Thoracic aorta (tissue), 2 donors: ENCODE data around the gene BEAN1. TPM values are rescaled to one million over a fixed set of nuclear protein-coding genes. Genes with fewer than 3 reads are reported as not detected.

Experiments used
- ATAC-seq: fragments of 150-250 bp; one replicate; pipeline ENCODE4 v1.8.0; 2017; ENCODE audit warnings: low read depth; ENCODE audit not compliant: insufficient number of reproducible peaks, low FRiP score
- DNase-seq: peaks from one replicate; pipeline ENCODE4 v3.0.0-alpha.2; 2020; ENCODE audit warnings: low spot score
- H3K27ac ChIP-seq, 2 donors: fragments of 200-600 bp; sonication (generic); 1 replicate in 1 of 2; 2 replicates in 1 of 2; pipeline ENCODE4 v1.5.1; 2016; ENCODE audit warnings: mild to moderate bottlenecking in 2 of 2, moderate library complexity in 2 of 2
- H3K27me3 ChIP-seq: fragments of 200-600 bp; sonication (generic); replicated peaks from 2 replicates; pipeline ENCODE4 v1.6.0; 2016; ENCODE audit warnings: mild to moderate bottlenecking; ENCODE audit not compliant: insufficient read depth
- H3K36me3 ChIP-seq: fragments of 200-600 bp; sonication (generic); one replicate; pipeline ENCODE4 v1.5.1; 2016
- H3K4me1 ChIP-seq, 2 donors: fragments of 200-600 bp; sonication (generic); 1 replicate in 1 of 2; 2 replicates in 1 of 2; pipeline versions ENCODE4 v1.5.1 to v1.6.0; 2016; ENCODE audit warnings: low read depth in 2 of 2, mild to moderate bottlenecking in 1 of 2; ENCODE audit not compliant: control insufficient read depth in 1 of 2
- H3K4me3 ChIP-seq: fragments of 200-600 bp; sonication (generic); 2 replicates; pipeline ENCODE4 v1.5.1; 2016; ENCODE audit warnings: mild to moderate bottlenecking
- H3K9me3 ChIP-seq: fragments of 200-600 bp; sonication (generic); 2 replicates; pipeline ENCODE4 v1.5.1; 2016
- CTCF ChIP-seq: fragments of 200-600 bp; sonication (generic); IDR thresholded peaks from one replicate; pipeline ENCODE4 v1.5.1; 2019; ENCODE audit warnings: antibody characterized with exemption
- total RNA-seq, 2 donors: library from RNA; depleted of rRNA; stranded (reverse); fragments of >200 nt; gene quantifications; one replicate each; pipeline versions ENCODE4 v1.1.0 to v1.2.3, GENCODE V29; 2016

BEAN1 gene
- total RNA-seq, 2 donors from 2014 or later, result 0.28 TPM; not detected in 1

GRCh38 chr16:66440271-66440802 lies 13.2 kb downstream of the BEAN1 start:
- DNase-seq, result no peak
- no peaks in the 10 kb centered on the region for H3K4me1 ChIP-seq
- no peak overlapping the region for H3K4me3 ChIP-seq
- ATAC-seq, result no peak
- no peak overlapping the region for H3K27ac ChIP-seq
- no peak for TF ChIP-seq CTCF
- H3K27me3 ChIP-seq, result no peaks in the 10 kb centered on the region
- H3K9me3 ChIP-seq, result no peaks in the 10 kb centered on the region
- H3K36me3 ChIP-seq, result no peaks in the 10 kb centered on the region

- Histone ChIP-seq H3K9me3 (no peaks in the 10 kb centered on the region), H3K4me1 (no peaks in the 10 kb centered on the region), H3K36me3 (no peaks in the 10 kb centered on the region), H3K27ac (no peak overlapping the region), H3K4me3 (no peak overlapping the region), H3K27me3 (no peaks in the 10 kb centered on the region)
- DNase-seq (no peak), ATAC-seq (no peak)
- no peak for TF ChIP-seq CTCF
Observed at GRCh38 chr16:66440970-66441369, 13.9 kb downstream of the BEAN1 start.

GRCh38 chr16:66441586-66442375 lies 14.7 kb downstream of the BEAN1 start:
- no peak for ATAC-seq
- Histone ChIP-seq H3K27me3 (no peaks in the 10 kb centered on the region), H3K36me3 (no peaks in the 10 kb centered on the region), H3K27ac (no peak overlapping the region), H3K4me1 (no peaks in the 10 kb centered on the region), H3K9me3 (no peaks in the 10 kb centered on the region), H3K4me3 (no peak overlapping the region)
- no peak for TF ChIP-seq CTCF
- no peak for DNase-seq

- no peaks in the 10 kb centered on the region for H3K4me1 ChIP-seq
- no peak overlapping the region for H3K4me3 ChIP-seq
- no peaks in the 10 kb centered on the region for H3K9me3 ChIP-seq
- H3K36me3 ChIP-seq, result no peaks in the 10 kb centered on the region
- TF ChIP-seq CTCF, result no peak
- H3K27ac ChIP-seq, result no peak overlapping the region
- ATAC-seq (no peak), DNase-seq (no peak)
- H3K27me3 ChIP-seq, result no peaks in the 10 kb centered on the region
Observed at GRCh38 chr16:66442502-66443268, 15.6 kb downstream of the BEAN1 start.

- Histone ChIP-seq H3K4me1 (no peaks in the 10 kb centered on the region), H3K4me3 (no peak overlapping the region), H3K27me3 (no peaks in the 10 kb centered on the region), H3K36me3 (no peaks in the 10 kb centered on the region), H3K27ac (no peak overlapping the region), H3K9me3 (no peaks in the 10 kb centered on the region)
- TF ChIP-seq CTCF, result no peak
- DNase-seq (no peak), ATAC-seq (no peak)
Observed at GRCh38 chr16:66443269-66443652, 16.2 kb downstream of the BEAN1 start.
